GM19023 (cell line): ENCODE measurements around the gene STX8.
"Not testable (repeated sequence)": the region's sequence is repeated elsewhere in the genome, so short reads cannot be mapped to it uniquely, and the experiment has no call there.

Experiments used
- ATAC-seq: cut with Tn5 transposase; IDR thresholded peaks from one replicate; pipeline ENCODE4 v1.9.1; 2021; ENCODE audit warnings: mild to moderate bottlenecking, moderate library complexity; ENCODE audit not compliant: unreplicated experiment

Gene STX8

GRCh38 chr17:9270921-9271320 lies 304.7 kb downstream of the STX8 start:
- ATAC-seq, result no peak

DNA sequence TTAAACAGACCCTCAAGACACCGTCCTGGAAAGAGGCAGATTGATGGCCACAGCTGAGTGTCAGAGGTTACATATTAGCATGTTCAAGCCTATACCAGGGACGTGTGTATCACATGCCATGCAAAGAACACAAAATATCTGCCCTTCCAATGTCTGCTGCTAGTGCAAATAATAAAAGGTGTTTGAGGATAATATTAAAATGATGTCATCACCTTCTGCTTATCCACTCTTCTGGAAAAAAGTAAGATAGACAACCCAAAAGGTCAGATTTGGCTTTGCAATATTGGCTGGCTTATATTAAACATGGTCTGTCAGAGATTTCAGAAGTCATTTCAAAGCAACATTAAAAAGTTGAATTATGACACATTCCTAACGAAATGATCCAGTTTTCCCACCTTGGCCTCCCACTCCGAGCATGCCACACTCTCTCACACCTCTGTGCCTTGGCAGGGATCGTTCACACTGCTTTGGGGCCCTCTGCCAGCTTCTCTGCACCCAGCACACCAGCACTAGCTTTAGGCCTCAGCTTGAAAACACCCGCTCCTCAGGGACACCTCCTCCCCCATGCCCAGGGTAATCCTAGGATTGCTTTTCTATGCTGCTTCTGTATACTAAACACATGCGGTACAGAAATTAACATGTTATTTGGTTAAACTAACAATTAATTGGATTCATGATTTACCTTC lies 306.1 kb downstream of the STX8 start:
- no peak for ATAC-seq

- no peak for ATAC-seq
Measured at GRCh38 chr17:9268546-9268945, 307.1 kb downstream of the STX8 start.

DNA sequence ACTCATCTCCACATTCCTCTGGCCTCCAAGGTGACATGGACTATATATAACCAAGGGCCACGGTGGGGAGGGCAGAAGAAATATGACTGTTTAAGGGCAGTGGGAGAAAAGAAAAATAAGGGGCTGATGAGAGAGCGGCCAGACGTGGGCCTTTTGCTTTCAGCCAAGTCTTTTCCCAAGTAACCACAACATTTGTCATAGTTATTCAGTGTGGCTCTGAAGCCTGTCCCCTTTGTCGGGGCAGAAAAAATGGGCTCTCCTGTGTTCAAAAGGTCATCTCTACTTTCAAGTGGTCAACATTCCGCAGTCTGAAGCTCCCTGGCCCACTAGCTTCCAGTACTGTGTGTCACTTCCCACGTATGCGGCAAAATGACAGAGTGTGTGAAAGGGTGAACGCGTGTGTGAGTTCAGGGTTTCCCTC lies 308.9 kb downstream of the STX8 start:
- ATAC-seq, result no peak

- no peak for ATAC-seq
Measured at GRCh38 chr17:9266031-9266680, 309.5 kb downstream of the STX8 start.

DNA sequence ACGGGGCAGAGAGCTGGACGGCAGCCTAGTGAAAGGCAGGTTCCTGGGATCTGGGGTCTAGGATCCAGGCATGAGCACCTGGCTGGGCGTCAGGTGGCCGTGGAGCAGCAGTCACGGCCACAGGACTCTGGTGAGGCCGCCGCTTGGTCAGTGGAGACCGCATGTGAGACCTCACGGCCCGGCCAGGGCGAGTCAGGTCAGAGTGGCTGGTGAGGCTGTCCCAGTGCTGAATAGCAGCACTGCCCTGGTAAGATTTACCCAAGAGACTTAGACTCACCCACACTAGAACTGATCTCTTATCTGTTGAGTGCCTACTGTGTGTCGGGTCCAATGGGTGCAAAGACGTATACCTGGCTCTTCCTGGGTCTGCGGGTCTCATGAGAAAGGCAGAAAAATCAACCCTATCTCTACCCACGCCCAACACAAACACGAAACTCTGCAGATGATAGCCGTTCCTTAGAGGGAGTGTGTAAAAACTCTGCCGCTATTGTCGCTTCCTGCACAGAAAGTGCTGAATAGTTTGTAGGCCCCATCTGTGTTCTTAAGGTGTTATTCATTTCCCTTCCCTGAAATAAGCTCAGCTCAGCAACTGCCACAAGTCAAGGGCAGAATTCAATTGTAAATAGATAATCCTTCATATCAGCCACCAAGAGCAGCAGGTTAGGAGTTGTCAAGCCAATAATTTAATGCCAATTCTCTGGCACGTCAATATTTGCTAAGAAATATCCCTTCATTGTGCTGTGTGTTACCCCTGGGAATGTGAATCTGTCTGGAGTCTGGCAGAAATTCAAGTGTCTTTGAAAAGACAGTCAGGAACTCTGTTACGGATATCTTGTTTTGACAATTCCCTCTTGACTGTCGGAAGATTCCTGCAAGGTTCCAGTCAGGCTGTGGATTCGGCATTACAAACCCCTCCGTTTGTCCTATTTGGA lies 314.3 kb downstream of the STX8 start:
- no peak for ATAC-seq

GRCh38 chr17:9259419-9259818 lies 316.2 kb downstream of the STX8 start:
- no peak for ATAC-seq

DNA sequence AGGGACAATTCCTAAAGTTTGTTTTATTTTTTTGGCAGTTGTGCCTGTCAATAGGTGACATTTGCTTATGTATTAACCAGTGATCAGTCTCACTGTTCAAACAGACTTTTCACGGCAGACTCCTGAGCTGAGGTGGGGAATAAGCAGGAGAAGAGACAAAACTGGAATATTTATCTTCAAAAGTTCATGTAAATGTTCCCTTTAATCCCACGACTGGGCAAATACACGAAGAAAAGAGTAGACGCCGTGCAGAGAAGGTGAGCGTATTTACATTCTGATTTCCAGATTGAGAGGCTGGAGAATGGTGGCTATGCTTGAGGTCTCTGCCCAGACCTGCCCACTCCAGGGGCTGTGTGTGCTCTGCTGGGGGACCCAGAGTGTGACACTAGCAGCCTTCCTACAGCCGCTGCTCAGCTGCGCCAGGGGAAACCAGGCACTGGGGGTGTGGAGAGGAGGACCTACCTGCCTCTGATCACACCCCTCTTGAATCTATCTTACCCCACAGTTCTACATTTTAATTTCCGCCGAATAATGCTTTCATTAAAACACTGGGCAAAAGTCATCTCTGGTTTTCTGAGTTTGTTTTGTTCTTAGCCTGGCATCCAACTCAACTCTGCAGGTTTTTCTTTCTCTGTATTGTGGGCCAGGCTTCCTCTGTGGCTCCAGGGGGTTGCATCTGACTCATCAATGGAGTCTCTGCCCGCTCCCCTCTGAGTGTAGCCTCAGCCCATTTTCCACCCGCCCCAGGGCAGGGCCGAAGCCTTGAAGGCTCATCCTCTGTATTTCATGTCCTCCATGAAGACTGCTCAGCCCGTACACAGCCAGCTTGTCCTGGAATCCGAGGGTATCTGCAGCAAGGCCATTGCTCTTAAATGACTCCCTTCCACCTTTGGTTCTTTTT lies 317.3 kb downstream of the STX8 start:
- ATAC-seq, result no peak

DNA sequence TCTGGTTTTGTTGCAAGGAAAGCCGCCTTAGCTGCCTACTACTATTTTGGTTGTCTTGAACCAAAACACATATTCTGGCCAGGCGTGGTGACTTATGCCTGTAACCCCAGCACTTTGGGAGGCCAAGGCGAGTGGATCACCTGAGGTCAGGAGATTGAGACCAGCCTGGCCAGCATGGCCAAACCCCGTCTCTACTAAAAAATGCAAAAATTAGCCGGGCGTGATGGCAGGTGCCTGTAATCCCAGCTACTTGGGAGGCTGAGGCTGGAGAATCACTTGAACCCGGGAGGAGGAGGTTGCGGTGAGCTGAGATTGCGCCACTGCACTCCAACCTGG lies 318.0 kb downstream of the STX8 start:
- not testable (repeated sequence) for ATAC-seq

DNA sequence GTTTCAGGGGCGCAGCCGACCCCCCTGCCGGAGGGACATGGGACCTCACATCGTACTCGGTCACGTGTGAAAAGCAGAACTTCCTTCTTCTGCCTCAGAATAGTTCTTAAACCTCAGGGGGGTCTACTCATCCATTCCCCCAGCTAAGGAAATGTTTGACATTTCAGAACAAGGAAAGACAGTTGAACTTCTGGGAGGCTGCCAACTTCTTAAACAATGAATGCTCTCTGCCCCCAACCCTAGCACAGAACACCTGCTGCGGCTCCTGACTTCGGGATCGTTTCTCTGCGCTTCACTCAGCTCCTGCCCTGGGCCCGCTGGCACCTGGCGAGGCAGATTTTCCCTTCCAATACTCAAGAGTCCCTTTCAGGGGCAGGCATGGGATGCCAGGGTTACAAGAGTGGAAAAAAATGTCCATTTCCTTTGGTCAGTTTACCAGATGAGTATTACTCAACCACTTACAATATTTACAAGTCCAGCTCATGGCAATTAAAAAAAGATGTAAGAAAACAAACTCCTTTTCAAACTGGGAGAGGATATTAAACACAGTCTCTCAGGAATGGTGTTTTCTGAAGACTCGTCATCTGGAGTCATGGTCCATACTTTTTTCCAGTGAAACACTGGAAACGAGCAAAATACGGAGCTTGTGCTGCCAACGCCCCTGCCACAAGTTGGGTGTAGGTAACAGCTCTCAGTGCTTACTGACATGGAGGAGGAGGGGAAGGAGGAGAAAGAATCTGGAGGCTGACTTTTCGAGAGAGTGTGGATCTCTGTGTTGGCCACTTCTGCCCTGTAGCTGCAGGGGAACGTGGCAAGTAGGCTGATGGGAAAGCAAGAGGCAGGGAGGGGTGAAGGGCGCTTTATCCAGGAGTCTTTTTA lies 318.6 kb downstream of the STX8 start:
- ATAC-seq, result no peak

GRCh38 chr17:9256361-9256750 lies 319.3 kb downstream of the STX8 start:
- ATAC-seq, result no peak

DNA sequence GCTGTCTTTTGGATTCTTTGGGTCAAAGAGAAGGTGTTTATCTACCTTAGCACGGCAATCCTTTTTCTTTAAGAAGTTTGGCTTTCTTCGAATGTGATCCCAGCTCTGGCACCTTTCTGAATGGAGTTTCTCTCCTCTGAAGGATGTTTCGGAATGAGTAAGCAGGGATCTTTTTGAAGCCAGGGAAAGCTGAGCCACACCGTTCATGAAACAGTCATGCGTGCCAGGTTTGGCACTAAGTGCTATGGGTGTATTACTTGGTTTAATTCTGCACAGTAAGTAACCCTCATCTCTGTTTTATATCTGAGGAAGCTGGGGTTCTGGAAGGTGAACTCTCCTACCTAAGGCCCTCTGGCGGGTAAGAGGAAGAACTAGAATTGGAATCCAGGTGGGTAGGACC lies 319.8 kb downstream of the STX8 start:
- no peak for ATAC-seq

GRCh38 chr17:9254841-9255240 lies 320.8 kb downstream of the STX8 start:
- ATAC-seq, result no peak

DNA sequence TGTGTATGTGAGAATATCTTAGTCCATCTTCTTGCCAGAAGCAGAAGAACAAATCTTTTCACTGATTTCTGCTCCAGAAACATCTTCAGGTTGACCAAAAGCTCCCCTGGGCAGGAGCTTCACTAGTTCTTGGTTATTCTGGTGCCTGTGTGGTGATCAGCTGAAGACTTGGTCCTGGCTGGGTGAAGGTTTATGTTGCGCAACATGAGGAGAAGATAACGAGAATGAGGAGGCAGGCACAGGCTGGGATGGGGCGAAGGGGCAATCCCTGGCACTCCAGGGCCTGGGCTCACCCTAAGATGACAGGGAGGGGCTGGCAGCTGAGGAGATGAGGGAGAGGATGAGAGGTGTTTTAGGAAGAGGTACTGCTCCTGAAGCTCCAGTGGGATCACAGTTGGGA lies 322.3 kb downstream of the STX8 start:
- no peak for ATAC-seq

- no peak for ATAC-seq
Measured at GRCh38 chr17:9251273-9251672, 324.3 kb downstream of the STX8 start.

DNA sequence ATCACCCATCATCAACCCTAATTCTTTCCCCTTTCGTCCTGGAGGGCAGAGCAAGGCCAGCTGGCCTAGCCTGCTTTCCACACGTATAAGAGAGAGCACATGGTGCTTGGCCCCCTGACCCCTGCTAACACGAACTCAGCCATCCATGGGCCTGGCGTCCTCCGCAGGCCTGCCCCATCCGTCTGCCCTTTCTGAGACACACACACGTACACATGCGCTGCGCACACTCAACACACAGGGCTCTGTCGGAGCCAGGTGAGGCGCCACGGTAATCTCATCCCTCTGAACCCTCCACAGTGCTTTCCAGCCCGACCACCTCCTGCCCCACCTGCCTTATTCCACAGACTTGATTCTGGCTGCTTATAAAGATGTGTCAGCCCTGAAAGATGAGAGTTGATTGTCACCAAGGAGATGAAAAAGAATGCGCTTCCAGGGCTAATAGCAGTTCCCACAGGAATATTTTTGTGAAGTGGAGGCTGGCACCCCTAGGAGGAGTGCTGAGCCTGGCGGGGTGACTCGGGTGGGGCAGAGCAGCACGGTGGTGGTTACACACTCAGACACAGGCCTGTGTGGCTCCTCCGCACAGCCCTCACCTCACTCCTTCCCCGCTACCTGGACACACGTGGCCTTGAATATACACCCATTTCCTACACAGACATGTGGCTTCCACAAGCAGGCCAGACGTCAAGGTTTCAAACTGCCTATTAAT lies 326.2 kb downstream of the STX8 start:
- ATAC-seq, result no peak

DNA sequence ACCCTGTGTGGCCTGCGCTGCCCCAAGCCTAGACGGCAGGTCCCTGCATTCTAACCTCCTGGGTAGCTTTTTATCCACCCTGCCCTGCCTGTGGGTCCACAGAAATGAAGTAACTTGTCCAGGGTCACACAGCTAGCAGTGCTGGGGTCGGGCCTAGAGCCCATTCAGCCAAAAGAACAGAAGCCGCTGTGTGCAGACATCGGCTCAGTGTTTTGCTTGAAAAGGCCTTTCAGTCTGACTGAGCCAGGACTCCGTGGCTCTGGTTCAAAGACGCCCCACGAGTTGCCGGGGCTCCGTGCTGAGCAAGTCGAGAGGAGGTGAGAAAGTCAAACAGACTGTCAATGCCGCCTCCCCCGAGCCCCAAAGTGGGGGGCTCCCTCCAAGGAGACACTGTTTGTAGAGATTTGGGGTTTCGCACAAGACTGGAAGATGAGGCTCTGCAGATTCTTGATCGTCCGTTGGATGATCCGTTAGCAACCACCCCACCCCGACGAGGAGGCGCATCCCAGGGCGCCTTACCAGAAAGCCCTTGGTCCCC lies 328.1 kb downstream of the STX8 start:
- no peak for ATAC-seq

GRCh38 chr17:9244066-9245052 lies 331.3 kb downstream of the STX8 start:
- ATAC-seq, result no peak
